ENCODE results near the gene BSN.

DNA sequence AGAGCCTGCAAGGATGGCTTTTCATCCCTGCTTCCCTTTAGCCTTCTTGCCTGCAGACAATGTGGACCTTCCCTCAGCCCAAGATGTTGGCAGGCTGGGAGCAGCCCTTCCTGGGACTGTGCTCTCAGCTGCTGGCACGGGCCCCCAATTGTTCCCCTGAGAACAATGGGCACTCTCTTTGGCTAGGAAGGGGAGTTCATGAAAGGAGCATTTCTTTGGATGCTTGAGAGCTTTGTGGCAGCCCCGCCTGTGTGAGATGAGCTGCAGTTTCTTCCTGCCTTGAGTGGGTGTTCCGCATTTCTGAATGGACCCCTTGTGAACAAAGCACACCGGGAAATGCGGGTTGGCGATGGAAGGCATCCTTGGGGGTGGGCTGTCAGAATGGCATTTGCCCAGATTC, 35.0 kb upstream of the BSN start:
- TF ChIP-seq, protein P1, sequence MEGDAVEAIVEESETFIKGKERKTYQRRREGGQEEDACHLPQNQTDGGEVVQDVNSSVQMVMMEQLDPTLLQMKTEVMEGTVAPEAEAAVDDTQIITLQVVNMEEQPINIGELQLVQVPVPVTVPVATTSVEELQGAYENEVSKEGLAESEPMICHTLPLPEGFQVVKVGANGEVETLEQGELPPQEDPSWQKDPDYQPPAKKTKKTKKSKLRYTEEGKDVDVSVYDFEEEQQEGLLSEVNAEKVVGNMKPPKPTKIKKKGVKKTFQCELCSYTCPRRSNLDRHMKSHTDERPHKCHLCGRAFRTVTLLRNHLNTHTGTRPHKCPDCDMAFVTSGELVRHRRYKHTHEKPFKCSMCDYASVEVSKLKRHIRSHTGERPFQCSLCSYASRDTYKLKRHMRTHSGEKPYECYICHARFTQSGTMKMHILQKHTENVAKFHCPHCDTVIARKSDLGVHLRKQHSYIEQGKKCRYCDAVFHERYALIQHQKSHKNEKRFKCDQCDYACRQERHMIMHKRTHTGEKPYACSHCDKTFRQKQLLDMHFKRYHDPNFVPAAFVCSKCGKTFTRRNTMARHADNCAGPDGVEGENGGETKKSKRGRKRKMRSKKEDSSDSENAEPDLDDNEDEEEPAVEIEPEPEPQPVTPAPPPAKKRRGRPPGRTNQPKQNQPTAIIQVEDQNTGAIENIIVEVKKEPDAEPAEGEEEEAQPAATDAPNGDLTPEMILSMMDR (IDR thresholded peaks at IDR 0.05; ENCODE audit: insufficient read depth, low read length, poor library complexity, severe bottlenecking): no peak
- TF ChIP-seq EZH2phosphoT487 (conservative IDR thresholded peaks at IDR 0.05; ENCODE audit: low read length): no peak

Data from SU-DHL-6 (cell line).